Epithelial cell of proximal tubule (primary cell): ENCODE data around the gene BEND7. TPM values are rescaled to one million over a fixed set of nuclear protein-coding genes. Genes with fewer than 3 reads are reported as not detected.

Experiments used
- DNase-seq: peaks from one replicate; pipeline ENCODE4 v3.0.0-alpha.2; 2011; ENCODE audit warnings: low read depth
- H3K4me3 ChIP-seq: 2 replicates; pipeline ENCODE4 v1.5.1; 2011; ENCODE audit warnings: low read depth, mild to moderate bottlenecking, low read length
- CTCF ChIP-seq: conservative IDR thresholded peaks from 2 replicates; pipeline ENCODE4 v1.5.1; 2012; ENCODE audit warnings: low read depth, mild to moderate bottlenecking, low read length
- total RNA-seq: library from RNA; depleted of rRNA; stranded (reverse); fragments of >200 nt; gene quantifications from 2 replicates; pipeline ENCODE4 v1.2.3, GENCODE V29; 2015

The BEND7 gene
- total RNA-seq, 1 donor from 2014 or later = 41.4 TPM

GRCh38 chr10:13462551-13462950 is 66.3 kb downstream of the BEND7 start:
- no peak overlapping the region for H3K4me3 ChIP-seq
- no peak for TF ChIP-seq CTCF
- no peak for DNase-seq

- no peak for DNase-seq
- no peak overlapping the region for H3K4me3 ChIP-seq
- TF ChIP-seq CTCF = no peak
Observed at GRCh38 chr10:13458687-13459012, 70.2 kb downstream of the BEND7 start.

GRCh38 chr10:13457958-13458686 is 70.7 kb downstream of the BEND7 start:
- no peak for TF ChIP-seq CTCF
- no peak for DNase-seq
- no peak overlapping the region for H3K4me3 ChIP-seq

- TF ChIP-seq CTCF = no peak
- H3K4me3 ChIP-seq = no peak overlapping the region
- DNase-seq = no peak
Observed at GRCh38 chr10:13453896-13454295, 74.9 kb downstream of the BEND7 start.

GRCh38 chr10:13450069-13450468 is 78.7 kb downstream of the BEND7 start:
- DNase-seq = peak; percentile 52
- no peak for TF ChIP-seq CTCF
- no peak overlapping the region for H3K4me3 ChIP-seq

- no peak overlapping the region for H3K4me3 ChIP-seq
- no peak for DNase-seq
- TF ChIP-seq CTCF = no peak
Observed at GRCh38 chr10:13449296-13449695, 79.5 kb downstream of the BEND7 start.

- no peak for TF ChIP-seq CTCF
- no peak for DNase-seq
- no peak overlapping the region for H3K4me3 ChIP-seq
Observed at GRCh38 chr10:13448216-13448615, 80.6 kb downstream of the BEND7 start.
